Measurements from ENCODE around the gene EFCAB9. TPM values are rescaled to one million over a fixed set of nuclear protein-coding genes. Genes with fewer than 3 reads are reported as not detected.
A peak's percentile ranks its signal among the peaks of the same experiment; 100 is the strongest.

Gene EFCAB9
- total RNA-seq, 4 donors from 2014 or later = not detected

DNA sequence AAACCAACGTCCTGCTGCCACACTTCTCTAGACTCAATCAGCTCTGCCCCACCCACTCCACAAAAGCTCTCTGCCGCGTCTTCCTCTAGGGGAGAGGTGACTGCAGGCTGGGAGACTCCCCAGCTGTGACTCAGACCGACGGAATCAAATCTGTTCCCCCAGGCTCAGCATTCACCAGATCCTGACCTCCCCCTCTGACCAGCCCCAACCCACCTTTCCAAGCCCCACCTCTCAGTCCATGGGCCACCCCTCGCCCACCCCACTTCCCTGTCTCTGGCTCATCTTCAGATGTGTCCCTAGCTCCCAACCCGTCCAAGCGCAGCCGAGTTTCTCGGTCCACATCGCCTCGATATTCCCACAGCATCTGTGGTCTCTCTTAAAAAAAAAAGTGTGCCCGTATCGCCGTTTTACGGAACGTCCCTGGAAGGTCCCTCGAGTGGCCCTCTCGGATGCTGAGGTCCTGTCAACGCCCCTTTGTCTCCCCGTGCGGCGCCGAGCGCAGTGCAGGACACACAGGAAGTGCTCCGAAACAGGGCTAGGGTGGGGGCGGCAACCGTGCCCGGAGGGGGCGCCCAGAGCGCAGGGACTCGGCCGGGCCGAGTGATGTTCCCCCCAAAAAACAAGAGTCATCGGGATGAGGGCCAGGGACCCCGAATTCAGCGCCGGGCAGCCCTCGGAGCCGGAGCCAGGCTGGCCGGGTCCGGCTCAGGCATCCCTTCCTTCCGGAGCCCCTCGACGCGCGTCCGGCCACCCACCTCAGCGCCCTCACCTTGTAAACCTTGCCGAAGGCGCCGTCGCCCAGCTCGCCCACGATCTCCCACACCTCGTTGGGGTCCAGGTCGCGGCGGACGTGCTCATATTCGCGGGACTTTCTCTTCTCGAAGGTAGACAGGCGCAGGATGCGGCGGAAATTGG lies 6.6 kb upstream of the EFCAB9 start:
- H3K27ac ChIP-seq = peak overlapping the region; percentile 64 to 82 (median 74)
- intact Hi-C loops (cut with DNase I) = loop anchor here (5.0 kb wide), 2 partner anchors 80 to 95 kb away; partner anchors contain the start of gene UBTD2
- H3K4me1 ChIP-seq = peaks cover 0 to 7% of the 10 kb centered on the region in 2 donors

DNA sequence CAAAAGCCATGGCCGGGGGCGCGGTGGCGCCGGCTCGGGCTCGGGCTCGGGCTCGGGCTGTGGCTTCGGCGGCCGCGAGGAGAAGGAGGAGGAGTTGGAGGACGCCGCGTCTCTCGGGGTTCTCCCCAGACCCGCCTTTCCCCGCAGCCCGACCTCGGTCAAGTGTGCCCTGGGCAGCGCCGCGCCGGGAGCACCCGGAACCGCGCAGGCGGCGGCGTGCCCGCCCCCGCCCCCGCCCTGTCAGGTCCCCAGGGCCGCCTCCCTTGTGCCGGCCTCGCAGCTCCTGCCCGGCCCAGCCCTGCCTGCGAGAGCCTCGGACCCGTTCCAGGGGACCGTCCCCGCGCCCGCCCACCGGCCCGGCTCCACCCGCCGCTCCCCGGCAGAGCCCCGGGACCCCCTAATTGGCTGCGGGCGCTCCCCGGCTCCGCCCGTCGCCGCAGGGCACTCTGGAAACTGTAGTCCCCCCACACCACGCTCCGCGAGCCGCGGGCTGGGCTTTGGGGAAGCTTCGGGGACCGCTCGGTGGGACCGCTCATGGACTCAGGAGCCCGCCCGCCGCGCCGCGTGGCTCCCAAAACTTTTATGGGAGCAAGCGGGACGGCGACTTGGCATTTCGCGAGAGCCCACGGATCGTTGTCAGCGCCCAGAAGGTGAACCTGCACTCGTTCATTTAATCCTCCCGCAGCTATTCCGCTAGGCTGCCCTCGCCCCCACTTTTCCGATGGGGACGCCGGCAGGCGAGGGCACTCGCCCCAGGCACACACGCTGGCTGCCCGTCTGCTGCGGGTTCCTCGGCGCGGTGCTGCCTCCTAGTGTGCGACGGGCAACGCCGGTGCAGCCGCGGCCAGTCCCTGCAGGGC lies 5.7 kb upstream of the EFCAB9 start, which contains the start of gene STK10:
Gene STK10 (minus strand): TSS at position 192 of the 860 bp plus-strand sequence. CDS start 182 bp downstream, at position 10.
- Histone ChIP-seq H3K27ac (peak within 1 kb of the TSS; percentile 64 to 82 (median 74)), H3K36me3 (no peaks in the 10 kb centered on the region), H3K9me3 (no peaks in the 10 kb centered on the region), H3K4me3 (replicated peaks in 1 of 3) (peak within 1 kb of the TSS; percentile 70 to 100 (median 81)), H3K27me3 (no peaks in the 10 kb centered on the region), H3K4me1 (peaks cover 0 to 7% of the 10 kb centered on the region in 2 donors)
- DNase-seq = peak; percentile 89
- 0% methylated on average over 10 to 30 of the region's 102 CpGs for WGBS, 2 donors
- intact Hi-C loops (cut with DNase I) = loop anchor here (5.0 kb wide), 2 partner anchors 81 to 94 kb away; partner anchors contain the start of gene UBTD2
- peak in 1 of 2 donors; percentile 52 for TF ChIP-seq POLR2A (IDR thresholded peaks at IDR 0.05)
- TF ChIP-seq, protein P1, sequence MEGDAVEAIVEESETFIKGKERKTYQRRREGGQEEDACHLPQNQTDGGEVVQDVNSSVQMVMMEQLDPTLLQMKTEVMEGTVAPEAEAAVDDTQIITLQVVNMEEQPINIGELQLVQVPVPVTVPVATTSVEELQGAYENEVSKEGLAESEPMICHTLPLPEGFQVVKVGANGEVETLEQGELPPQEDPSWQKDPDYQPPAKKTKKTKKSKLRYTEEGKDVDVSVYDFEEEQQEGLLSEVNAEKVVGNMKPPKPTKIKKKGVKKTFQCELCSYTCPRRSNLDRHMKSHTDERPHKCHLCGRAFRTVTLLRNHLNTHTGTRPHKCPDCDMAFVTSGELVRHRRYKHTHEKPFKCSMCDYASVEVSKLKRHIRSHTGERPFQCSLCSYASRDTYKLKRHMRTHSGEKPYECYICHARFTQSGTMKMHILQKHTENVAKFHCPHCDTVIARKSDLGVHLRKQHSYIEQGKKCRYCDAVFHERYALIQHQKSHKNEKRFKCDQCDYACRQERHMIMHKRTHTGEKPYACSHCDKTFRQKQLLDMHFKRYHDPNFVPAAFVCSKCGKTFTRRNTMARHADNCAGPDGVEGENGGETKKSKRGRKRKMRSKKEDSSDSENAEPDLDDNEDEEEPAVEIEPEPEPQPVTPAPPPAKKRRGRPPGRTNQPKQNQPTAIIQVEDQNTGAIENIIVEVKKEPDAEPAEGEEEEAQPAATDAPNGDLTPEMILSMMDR (IDR thresholded peaks at IDR 0.05) = peak; percentile 59 to 88 (median 62)

More for the DNA sequence above, 6.6 kb upstream of the EFCAB9 start:
- 1 to 2% methylated on average over 27 to 38 of the region's 66 CpGs for WGBS, 2 donors
- Histone ChIP-seq H3K9me3 (no peaks in the 10 kb centered on the region), H3K4me3 (replicated peaks in 1 of 3) (peak overlapping the region; percentile 70 to 100 (median 81)), H3K27me3 (no peaks in the 10 kb centered on the region), H3K36me3 (no peaks in the 10 kb centered on the region)
- no peak for TF ChIP-seq POLR2A (IDR thresholded peaks at IDR 0.05)
- TF ChIP-seq, protein P1 (IDR thresholded peaks at IDR 0.05) = no peak
- peak; percentile 29 to 39 for DNase-seq

DNA sequence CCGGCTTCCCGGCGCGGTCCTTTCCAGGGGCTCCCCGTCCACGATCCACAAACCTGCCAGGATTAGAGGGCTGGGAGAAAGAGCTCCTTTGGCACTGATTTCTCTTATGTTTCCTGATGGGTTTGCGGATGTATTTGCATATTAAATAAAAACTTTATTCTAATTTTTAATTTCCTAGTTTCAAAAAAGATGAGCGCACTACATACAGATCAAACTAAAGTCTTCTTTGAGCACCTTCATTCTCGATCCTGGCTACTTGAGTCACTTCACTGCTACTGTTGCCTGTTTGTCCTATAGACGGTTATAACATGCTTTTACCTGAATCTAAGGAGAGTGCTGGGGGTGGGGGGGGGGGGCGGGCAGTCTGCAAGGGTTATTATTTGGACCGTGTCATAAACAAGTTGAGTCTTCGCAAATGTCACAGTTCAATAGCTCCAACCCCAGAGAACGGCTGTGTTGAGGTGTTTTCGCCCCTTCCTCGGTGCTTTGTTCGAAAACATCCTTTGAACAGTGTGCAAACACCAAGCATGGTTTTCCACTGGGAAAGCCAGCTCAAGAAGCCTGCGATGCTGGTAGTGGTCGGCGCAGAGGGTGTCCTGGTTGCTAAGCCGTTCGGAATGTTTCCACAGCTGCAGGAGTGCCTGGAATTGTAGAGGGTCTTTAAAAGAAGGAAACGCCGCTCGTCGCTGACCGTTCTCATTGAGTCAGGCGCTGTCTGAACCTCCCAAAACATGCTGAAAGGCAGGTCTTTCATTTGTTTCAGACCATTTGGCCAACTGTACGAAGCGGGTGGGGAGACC lies 4.9 kb upstream of the EFCAB9 start:
- Histone ChIP-seq H3K4me3 (replicated peaks in 1 of 3) (peak overlapping the region in 1 of 3 donors; percentile 81), H3K27ac (peak overlapping the region in 2 of 3 donors; percentile 74 to 82), H3K36me3 (no peaks in the 10 kb centered on the region), H3K9me3 (no peaks in the 10 kb centered on the region), H3K4me1 (peaks cover 0 to 7% of the 10 kb centered on the region in 2 donors), H3K27me3 (no peaks in the 10 kb centered on the region)
- DNase-seq = no peak
- 36 to 40% methylated on average over 30 of the region's 30 CpGs for whole genome bisulfite sequencing, 2 donors
- intact Hi-C loops (cut with DNase I) = loop anchor here (5.0 kb wide), 2 partner anchors 82 to 93 kb away; partner anchors contain the start of gene UBTD2
- TF ChIP-seq, protein P1 (IDR thresholded peaks at IDR 0.05) = no peak
- no peak for TF ChIP-seq POLR2A (IDR thresholded peaks at IDR 0.05)

DNA sequence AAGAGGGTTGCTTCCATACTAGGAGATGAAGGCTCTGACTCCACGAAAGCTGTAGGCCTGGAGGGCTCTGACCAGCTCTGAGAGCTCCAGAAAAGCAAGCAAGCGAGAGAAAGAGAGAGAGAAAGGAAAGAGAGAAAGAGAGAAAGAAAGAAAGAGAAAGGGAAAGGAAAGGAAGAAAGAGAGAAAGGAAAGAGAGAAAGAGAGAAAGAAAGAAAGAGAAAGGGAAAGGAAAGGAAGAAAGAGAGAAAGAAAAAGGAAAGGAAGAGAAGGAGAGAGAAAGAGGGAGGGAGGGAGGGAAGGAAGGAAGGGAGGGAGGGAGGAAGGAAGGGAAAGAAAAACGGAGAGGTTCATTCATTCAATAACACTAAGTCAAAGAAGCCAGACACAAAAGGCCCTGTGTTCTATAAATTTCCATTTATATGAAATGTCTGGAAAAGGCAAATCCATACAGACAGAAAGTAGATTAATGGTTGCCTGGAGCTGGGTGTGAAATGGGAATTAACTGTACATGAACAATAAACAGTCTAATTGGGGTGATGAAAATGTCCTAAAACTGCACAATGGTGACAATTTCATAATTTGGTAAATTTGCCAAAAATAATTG lies 4.2 kb upstream of the EFCAB9 start:
- Histone ChIP-seq H3K36me3 (no peaks in the 10 kb centered on the region), H3K9me3 (no peaks in the 10 kb centered on the region), H3K27me3 (no peaks in the 10 kb centered on the region), H3K27ac (no peak overlapping the region), H3K4me3 (replicated peaks in 1 of 3) (no peak overlapping the region), H3K4me1 (peaks cover 0 to 7% of the 10 kb centered on the region in 2 donors)
- WGBS, 2 donors = 82 to 83% methylated on average over 3 of the region's 3 CpGs
- no peak for TF ChIP-seq POLR2A (IDR thresholded peaks at IDR 0.05)
- TF ChIP-seq, protein P1 (IDR thresholded peaks at IDR 0.05) = no peak
- intact Hi-C loops (cut with DNase I) = loop anchor here (5.0 kb wide), 2 partner anchors 82 to 93 kb away; partner anchors contain the start of gene UBTD2
- DNase-seq = no peak

Data from thyroid gland (tissue), 4 donors.